NCI-H1417 treated with DMSO at 0.1 percent for 48 hours (cell line): ENCODE results near the gene FERD3L.

ENCODE experiments used
- DNase-seq: peaks from one replicate; lab custom pipeline; 2025; lab: John Stamatoyannopoulos, UW

FERD3L gene

GRCh38 chr7:19117091-19117869 lies 27.9 kb downstream of the FERD3L start, which contains the start of gene TWIST1:
Gene TWIST1, minus strand, starts transcription at chr7:19117636. Its CDS starts 315 bp downstream, at chr7:19117321.
- DNase-seq, result no peak

GRCh38 chr7:19116121-19117090 lies 28.8 kb downstream of the FERD3L start:
- peak; percentile 30 for DNase-seq

- no peak for DNase-seq
Observed at GRCh38 chr7:19114551-19114855, 30.7 kb downstream of the FERD3L start.

DNA sequence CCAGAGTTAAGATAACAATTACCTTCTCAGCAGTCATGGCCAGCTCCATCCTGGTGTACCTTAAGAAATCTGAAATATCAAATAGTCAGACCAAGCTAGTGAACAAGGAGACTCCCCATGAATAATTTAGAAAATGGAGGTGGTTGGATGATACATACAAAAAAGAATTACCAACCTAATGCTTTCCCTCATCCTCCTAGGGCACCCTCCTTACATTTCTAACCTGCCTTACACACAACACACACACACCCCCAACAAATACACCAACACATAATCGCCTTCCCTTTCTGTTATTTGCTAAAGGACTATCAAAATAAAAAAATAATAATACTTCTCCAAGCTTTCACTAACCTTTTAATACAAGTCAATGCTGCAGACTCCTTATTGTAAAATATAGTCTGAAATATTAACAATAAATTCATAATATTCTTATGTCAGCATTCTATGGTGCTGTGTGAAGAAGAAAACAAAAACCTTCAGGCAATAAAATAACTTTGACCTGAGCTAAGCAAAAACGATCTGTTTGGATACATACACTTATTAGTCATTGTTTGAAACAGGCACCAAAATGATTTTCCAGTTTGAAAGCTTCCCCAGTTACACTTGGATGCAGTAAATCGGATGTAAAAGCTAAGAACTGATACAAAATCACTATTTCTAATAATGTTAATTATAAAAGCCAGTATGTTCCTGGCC lies 31.2 kb downstream of the FERD3L start:
- no peak for DNase-seq

GRCh38 chr7:19113002-19113350 lies 32.2 kb downstream of the FERD3L start:
- DNase-seq, result no peak

- no peak for DNase-seq
Observed at GRCh38 chr7:19112274-19113001, 32.8 kb downstream of the FERD3L start.

DNA sequence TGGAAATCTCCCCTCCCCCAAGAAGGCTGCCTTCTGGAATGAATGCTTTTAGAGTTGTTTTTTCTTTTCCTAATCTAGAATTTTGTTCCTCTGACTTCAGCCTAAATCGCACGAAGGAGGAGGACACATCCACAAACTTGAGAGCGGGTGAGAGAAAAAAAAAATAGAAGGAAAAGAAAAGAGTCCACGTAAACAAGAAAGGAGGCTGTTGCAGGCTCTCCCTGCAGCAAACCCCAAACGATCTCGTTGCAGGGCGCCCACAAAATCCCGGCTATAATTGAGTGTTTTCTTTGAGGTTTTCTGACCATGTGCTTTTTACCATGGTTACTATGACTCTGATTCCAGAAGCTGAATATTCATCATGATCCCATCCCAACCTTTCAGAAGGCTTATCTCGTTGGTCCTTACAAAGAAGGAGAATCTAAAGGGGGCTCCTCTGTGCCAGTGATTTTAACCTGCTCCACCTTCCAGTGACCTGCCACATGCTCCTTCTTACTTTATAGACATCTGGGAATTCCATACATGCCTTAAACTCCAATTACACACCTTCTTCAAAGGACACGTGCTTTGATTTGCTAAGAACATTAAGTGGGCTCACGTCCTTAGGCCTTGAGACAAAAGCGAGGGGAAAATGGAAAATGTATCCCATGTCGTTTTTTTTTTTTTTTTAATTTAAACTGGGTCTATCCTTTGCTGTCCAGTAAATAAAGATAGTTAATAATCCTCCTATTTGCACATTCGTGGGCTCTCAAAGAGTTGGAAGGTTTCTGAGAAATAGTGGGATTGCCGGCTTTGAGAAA lies 33.5 kb downstream of the FERD3L start:
- DNase-seq, result no peak

GRCh38 chr7:19110776-19111175 lies 34.4 kb downstream of the FERD3L start:
- no peak for DNase-seq

- DNase-seq, result no peak
Observed at GRCh38 chr7:19110026-19110730, 35.0 kb downstream of the FERD3L start.

DNA sequence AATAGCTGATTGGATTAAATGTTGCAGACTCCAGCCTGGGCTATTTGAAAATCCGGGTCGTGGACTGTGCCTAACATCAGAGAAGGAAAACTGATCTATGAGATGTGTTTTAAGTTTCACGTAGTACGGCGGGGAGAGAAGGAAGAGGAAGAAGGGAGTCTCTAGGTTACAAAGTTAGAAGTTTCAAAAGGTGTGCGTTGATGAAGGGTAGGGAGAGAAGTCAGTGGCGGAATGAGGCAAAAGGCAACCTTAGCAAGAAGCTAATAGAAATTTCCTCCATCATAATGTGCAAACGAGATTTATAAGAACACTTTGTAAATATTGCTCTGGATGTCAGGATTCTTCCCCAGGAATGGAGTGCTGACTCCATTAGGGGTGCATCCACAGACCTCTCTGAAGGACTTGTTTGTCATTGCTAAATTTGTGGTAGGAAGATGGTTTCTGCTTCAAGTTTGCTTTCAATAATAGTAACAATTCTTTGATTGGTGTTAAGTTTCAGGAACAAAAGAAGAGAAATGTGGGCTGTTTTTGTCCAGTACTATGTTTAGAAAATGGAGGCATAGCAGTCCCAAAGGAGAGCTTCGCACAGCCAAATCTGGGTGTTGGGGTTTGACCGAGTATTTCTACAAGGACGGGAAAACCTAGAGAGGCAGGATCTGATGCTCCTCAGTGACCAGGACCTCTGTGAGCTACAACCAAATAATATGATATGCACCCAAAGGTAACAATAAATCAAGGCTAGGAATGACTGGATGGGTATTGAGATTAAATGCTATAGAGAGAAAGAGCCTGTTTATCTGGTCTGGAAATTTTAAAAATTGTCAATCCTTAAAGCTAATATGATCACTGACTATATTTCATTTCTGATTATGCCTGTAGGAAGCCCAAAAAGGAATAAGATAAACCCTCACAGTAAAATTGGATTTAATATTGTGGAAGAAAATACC lies 35.9 kb downstream of the FERD3L start:
- no peak for DNase-seq

- DNase-seq, result no peak
Observed at GRCh38 chr7:19107356-19108146, 37.7 kb downstream of the FERD3L start.

DNA sequence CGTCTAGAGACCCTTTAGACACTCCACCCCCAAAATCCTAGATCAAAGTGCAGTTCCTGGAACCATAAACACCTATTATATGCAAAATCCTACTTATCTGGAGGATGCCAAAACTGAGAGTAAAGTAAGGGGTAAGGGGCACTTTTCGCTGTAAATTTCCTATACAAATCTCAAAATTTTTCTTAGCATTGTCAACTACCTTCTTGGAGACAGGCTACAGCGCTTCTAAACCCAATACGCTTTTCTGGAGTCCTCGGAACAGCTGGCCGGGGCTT lies 38.2 kb downstream of the FERD3L start:
- no peak for DNase-seq

DNA sequence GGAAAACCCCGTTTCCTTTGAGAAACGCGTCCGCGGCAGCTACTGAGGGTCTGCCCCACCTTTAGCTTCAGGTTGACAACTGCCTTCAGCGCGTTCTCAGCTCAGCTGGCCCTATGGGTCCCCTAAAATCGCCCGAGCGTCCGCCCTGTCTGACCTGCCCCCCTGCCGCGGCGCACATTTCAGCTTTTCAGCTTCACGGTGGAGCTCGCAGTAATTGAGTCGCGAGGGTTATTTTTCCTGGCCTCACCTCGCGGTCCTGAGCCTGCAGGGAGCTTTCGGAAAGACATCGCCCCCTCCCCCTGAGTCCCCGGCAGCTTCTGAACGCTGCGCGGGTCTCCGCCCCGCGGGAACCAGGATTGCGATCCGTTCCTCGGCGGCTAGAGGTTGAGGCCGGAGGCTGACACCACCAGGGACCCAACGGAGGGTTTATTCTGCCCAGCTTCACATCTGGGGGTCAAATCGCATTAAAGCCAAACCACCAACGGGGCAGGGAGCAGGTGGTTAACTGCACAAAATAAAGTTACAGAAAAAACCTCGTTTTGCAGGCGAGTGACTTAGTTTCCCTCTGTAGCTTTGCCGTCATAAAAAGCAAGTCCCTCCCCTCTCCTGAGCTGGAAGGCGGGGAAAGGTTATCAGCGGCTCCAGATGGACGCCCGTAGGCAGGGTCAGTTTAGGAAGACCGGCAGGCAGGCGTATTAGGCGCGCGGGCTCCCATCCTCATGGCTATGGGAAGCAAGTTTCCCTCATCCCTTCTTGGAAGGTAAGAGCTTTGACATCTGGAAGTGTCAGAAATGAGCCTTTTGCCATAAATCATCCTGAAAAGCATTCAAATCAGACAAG lies 38.8 kb downstream of the FERD3L start:
- no peak for DNase-seq

DNA sequence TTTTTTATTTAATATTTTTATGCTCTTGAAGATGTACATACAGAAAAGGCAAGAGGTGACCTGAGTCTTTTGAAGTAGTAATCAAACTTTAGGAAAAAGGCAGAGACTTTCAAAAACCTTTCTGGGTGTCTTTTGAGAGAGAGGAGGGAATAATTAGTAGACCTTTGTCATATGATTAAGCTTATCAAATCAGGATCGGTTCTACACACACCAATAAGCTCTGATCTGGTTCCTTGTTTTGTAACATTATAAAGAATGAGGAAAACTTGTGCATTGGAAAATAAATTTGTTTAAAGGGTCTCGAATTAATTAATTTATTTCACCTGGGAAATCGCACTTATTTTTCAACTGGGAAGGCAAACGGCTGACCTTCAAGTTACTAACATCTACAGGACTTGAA lies 39.7 kb downstream of the FERD3L start:
- no peak for DNase-seq

GRCh38 chr7:19104811-19105210 lies 40.4 kb downstream of the FERD3L start:
- DNase-seq, result no peak

- DNase-seq, result no peak
Observed at GRCh38 chr7:19102884-19103283, 42.3 kb downstream of the FERD3L start.

- no peak for DNase-seq
Observed at GRCh38 chr7:19101909-19102308, 43.3 kb downstream of the FERD3L start.

DNA sequence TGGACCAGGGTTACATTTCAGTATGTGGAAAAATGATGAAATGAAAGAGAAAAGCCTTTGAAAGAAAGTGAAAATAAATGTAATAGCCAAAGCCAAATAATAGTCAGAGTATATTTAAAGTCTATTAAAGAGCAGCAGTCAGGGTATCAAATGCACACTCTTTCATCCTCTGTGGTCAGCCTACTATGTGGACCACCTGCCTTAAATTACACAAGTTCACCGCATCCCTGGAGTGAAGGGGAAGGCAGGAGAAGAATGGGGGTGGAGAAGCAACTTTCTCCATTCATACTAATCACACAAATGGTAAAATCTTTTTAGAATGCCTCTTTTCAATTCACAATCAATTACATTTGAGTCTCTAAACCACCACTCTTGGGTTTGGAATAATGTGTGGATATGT lies 43.7 kb downstream of the FERD3L start:
- DNase-seq, result no peak
